SK-N-SH (cell line): ENCODE measurements around the gene CLDN9. TPM values are rescaled to one million over a fixed set of nuclear protein-coding genes. Genes with fewer than 3 reads are reported as not detected.

ENCODE experiments used
- CTCF ChIA-PET: fragments of 300-600, 350-600 bp; formaldehyde crosslinking; extraction: SDS; loops from one replicate; lab custom pipeline; 2021; lab: Yijun Ruan, JAX
- POLR2A ChIA-PET: fragments of 350-600 bp; sonication (Branson Sonifier 250); formaldehyde crosslinking; extraction: SDS; loops from one replicate; lab custom pipeline; 2020; ENCODE audit warnings: antibody characterized with exemption, inconsistent platforms; lab: Yijun Ruan, JAX
- DNase-seq: peaks from one replicate; pipeline ENCODE4 v3.0.0; 2012
- H2AFZ ChIP-seq: fragments of 200-600 bp; sonication (generic); 2 replicates; pipeline ENCODE4 v1.8.1; 2016; ENCODE audit warnings: antibody characterized with exemption, mild to moderate bottlenecking, low read depth
- H3F3A ChIP-seq: fragments of 200-600 bp; sonication (generic); replicated peaks from 2 replicates; pipeline ENCODE3; 2016; ENCODE audit warnings: antibody characterized with exemption, mild to moderate bottlenecking; ENCODE audit not compliant: insufficient read depth
- H3K27ac ChIP-seq, 2 experiments: fragments of 200-500 bp in 1 of 2; fragments of 200-600 bp in 1 of 2; sonication (Bioruptor generic) in 1 of 2; sonication (generic), shearing (Covaris generic) in 1 of 2; 2 replicates each; pipeline versions ENCODE4 v1.5.1 to v1.6.1; 2014 to 2016; ENCODE audit warnings: low read depth in 2 of 2, inconsistent platforms in 1 of 2, low read length in 1 of 2, mild to moderate bottlenecking in 1 of 2, mixed read lengths in 1 of 2
- H3K27me3 ChIP-seq: fragments of 200-600 bp; sonication (generic), shearing (Covaris generic); 2 replicates; pipeline ENCODE4 v1.6.1; 2016; ENCODE audit warnings: mixed run types; ENCODE audit not compliant: insufficient read depth
- H3K36me3 ChIP-seq, 2 experiments: fragments of 200-500 bp in 1 of 2; fragments of 200-600 bp in 1 of 2; sonication (Bioruptor generic) in 1 of 2; sonication (generic) in 1 of 2; replicated peaks in 1 of 2; 2 replicates each; pipeline versions ENCODE3 to v1.5.1; 2014 to 2016; ENCODE audit warnings: low read length in 1 of 2, mild to moderate bottlenecking in 1 of 2; ENCODE audit not compliant: insufficient read depth in 2 of 2, control insufficient read depth in 1 of 2
- H3K4me1 ChIP-seq, 2 experiments: fragments of 200-500 bp in 1 of 2; fragments of 200-600 bp in 1 of 2; sonication (Bioruptor generic) in 1 of 2; sonication (generic), shearing (Covaris generic) in 1 of 2; 2 replicates each; pipeline versions ENCODE4 v1.5.1 to v1.6.1; 2014 to 2016; ENCODE audit warnings: low read depth in 1 of 2, low read length in 1 of 2, mixed run types in 1 of 2; ENCODE audit not compliant: insufficient read depth in 2 of 2, control insufficient read depth in 1 of 2
- H3K4me2 ChIP-seq: fragments of 200-600 bp; sonication (generic), shearing (Covaris generic); 2 replicates; pipeline ENCODE4 v1.6.1; 2017; ENCODE audit warnings: mixed run types
- H3K4me3 ChIP-seq, 2 experiments: fragments of 200-500 bp in 1 of 2; fragments of 200-600 bp in 1 of 2; sonication (Bioruptor generic) in 1 of 2; sonication (generic), shearing (Covaris generic) in 1 of 2; 2 replicates each; pipeline versions ENCODE4 v1.5.1 to v1.8.1; 2014 to 2016; ENCODE audit warnings: low read depth in 2 of 2, inconsistent platforms in 1 of 2, low read length in 1 of 2, mild to moderate bottlenecking in 1 of 2, mixed read lengths in 1 of 2, moderate library complexity in 1 of 2
- H3K79me2 ChIP-seq: fragments of 200-600 bp; sonication (generic); 2 replicates; pipeline ENCODE4 v1.8.1; 2017; ENCODE audit warnings: mild to moderate bottlenecking; ENCODE audit not compliant: insufficient read depth
- H3K9ac ChIP-seq: fragments of 200-600 bp; sonication (generic); 2 replicates; pipeline ENCODE4 v1.6.1; 2017; ENCODE audit warnings: mixed run types
- H3K9me2 ChIP-seq: fragments of 200-600 bp; sonication (generic); 2 replicates; pipeline ENCODE4 v1.6.1; 2017; ENCODE audit warnings: mixed run types
- H3K9me3 ChIP-seq: fragments of 200-600 bp; sonication (generic); 2 replicates; pipeline ENCODE4 v1.6.1; 2017; ENCODE audit warnings: mixed run types, mild to moderate bottlenecking, moderate library complexity
- H4K20me1 ChIP-seq: fragments of 200-600 bp; sonication (generic); 2 replicates; pipeline ENCODE4 v1.6.1; 2017; ENCODE audit warnings: mild to moderate bottlenecking, mixed run types; ENCODE audit not compliant: insufficient read depth
- ELF1 ChIP-seq: IDR thresholded peaks from 2 replicates; pipeline ENCODE4 v1.4.0; 2012
- EP300 ChIP-seq, 2 experiments: IDR thresholded peaks; 2 replicates each; pipeline versions ENCODE4 v1.4.0 to v1.6.1; 2012; ENCODE audit warnings: borderline replicate concordance in 1 of 2, low read depth in 1 of 2, low read length in 1 of 2
- FOSL2 ChIP-seq: IDR thresholded peaks from 2 replicates; pipeline ENCODE4 v1.4.0; 2012; ENCODE audit warnings: low read depth, mild to moderate bottlenecking, moderate library complexity, borderline replicate concordance
- GABPA ChIP-seq: IDR thresholded peaks from 2 replicates; pipeline ENCODE4 v1.4.0; 2012; ENCODE audit warnings: low read depth, mild to moderate bottlenecking
- IRF3 ChIP-seq: fragments of 150-350 bp; IDR thresholded peaks from 2 replicates; pipeline ENCODE4 v1.6.1; 2016; ENCODE audit warnings: mild to moderate bottlenecking, low read depth, low read length
- MEF2A ChIP-seq: IDR thresholded peaks from 2 replicates; pipeline ENCODE4 v1.4.0; 2012; ENCODE audit warnings: low read depth, borderline replicate concordance
- NRF1 ChIP-seq: IDR thresholded peaks from 2 replicates; pipeline ENCODE4 v1.6.1; 2012; ENCODE audit warnings: low read depth, mild to moderate bottlenecking, low read length
- PBX3 ChIP-seq: IDR thresholded peaks from 2 replicates; pipeline ENCODE4; 2012
- POLR2AphosphoS5 ChIP-seq: IDR thresholded peaks from 2 replicates; pipeline ENCODE4 v1.6.1; 2012; ENCODE audit warnings: low read depth, low read length
- RAD21 ChIP-seq: IDR thresholded peaks from 2 replicates; pipeline ENCODE4 v1.6.1; 2012; ENCODE audit warnings: mild to moderate bottlenecking, low read length
- REST ChIP-seq: IDR thresholded peaks from 2 replicates; pipeline ENCODE4 v1.6.1; 2012; ENCODE audit warnings: mild to moderate bottlenecking, low read depth, low read length, moderate library complexity
- RFX5 ChIP-seq: IDR thresholded peaks from 2 replicates; pipeline ENCODE4 v1.6.1; 2012; ENCODE audit warnings: mild to moderate bottlenecking, improper control_type of control experiment, low read length
- TAF1 ChIP-seq: IDR thresholded peaks from 2 replicates; pipeline ENCODE4 v1.6.1; 2012; ENCODE audit warnings: low read depth, mild to moderate bottlenecking, low read length, moderate library complexity, borderline replicate concordance
- TCF12 ChIP-seq: IDR thresholded peaks from 2 replicates; pipeline ENCODE4 v1.4.0; 2012
- WGBS: methylation state at CpG from one replicate; pipeline ENCODE4 v1.1.6; 2017; ENCODE audit warnings: low lambda C conversion rate; 5-methylcytosine and 5-hydroxymethylcytosine counted together
- polyA plus RNA-seq, 3 experiments: library from polyadenylated mRNA; depleted of rRNA; stranded (reverse); fragments of >200 nt; gene quantifications; 2 replicates each; pipeline ENCODE4 v1.2.3, GENCODE V29; 2012

Gene CLDN9
- polyA plus RNA-seq, 1 of the 3 experiments (the other 2 are of a cell fraction) = 0.08 TPM

- no peak overlapping the region for H3K4me2 ChIP-seq
- no peaks in the 10 kb centered on the region for H3K9me2 ChIP-seq
- TF ChIP-seq RAD21 (no peak), GABPA (no peak), POLR2AphosphoS5 (no peak), TCF12 (no peak), MEF2A (no peak), RFX5 (no peak), REST (no peak), PBX3 (no peak), EP300 (IDR thresholded peaks at IDR 0.05; ENCODE audit: borderline replicate concordance in 1 of 2, low read depth in 1 of 2, low read length in 1 of 2) (no peak)
- peaks cover 8% of the 10 kb centered on the region for H3F3A ChIP-seq
- no peak overlapping the region; a peak in 1 of 4 replicates for H3K27ac ChIP-seq
- no peak overlapping the region for H2AFZ ChIP-seq
- H3K79me2 ChIP-seq = peaks cover 4% of the 10 kb centered on the region; the same call in 1 of the 2 replicates
- H3K27me3 ChIP-seq = no peaks in the 10 kb centered on the region
- no peak for DNase-seq
- ChIA-PET POLR2A (interaction anchor here (0.9 kb wide), 1 partner anchor 9 kb away, joined by 4 read pairs; no protein-coding TSS in a partner anchor), CTCF (interaction anchor here (0.9 to 2.3 kb wide), 3 partner anchors 9 to 58 kb away, joined by 3 to 7 read pairs (median 6); no protein-coding TSS in a partner anchor)
- 96% methylated on average over 10 of the region's 17 CpGs for WGBS
- no peak overlapping the region for H3K9ac ChIP-seq
- no peaks in the 10 kb centered on the region for H3K9me3 ChIP-seq
- H4K20me1 ChIP-seq = peaks cover 31% of the 10 kb centered on the region; the same call in 1 of the 2 replicates
- no peaks in the 10 kb centered on the region for H3K36me3 ChIP-seq
- no peak overlapping the region for H3K4me3 ChIP-seq
- H3K4me1 ChIP-seq = peaks cover 0 to 31% of the 10 kb centered on the region in 2 experiments; a peak in 1 of 4 replicates
Measured at GRCh38 chr16:2973605-2974318, 39.0 kb upstream of the CLDN9 start.

GRCh38 chr16:2974319-2975056 lies 38.2 kb upstream of the CLDN9 start:
- WGBS = 93% methylated on average over 8 of the region's 15 CpGs

More at GRCh38 chr16:2974319-2975056, 38.2 kb upstream of the CLDN9 start:
- Histone ChIP-seq H4K20me1 (peaks cover 31% of the 10 kb centered on the region; the same call in 1 of the 2 replicates), H3F3A (peaks cover 8% of the 10 kb centered on the region), H3K9me3 (no peaks in the 10 kb centered on the region), H2AFZ (no peak overlapping the region), H3K36me3 (no peaks in the 10 kb centered on the region), H3K4me2 (no peak overlapping the region), H3K4me1 (peaks cover 0 to 31% of the 10 kb centered on the region in 2 experiments; a peak in 1 of 4 replicates), H3K9me2 (no peaks in the 10 kb centered on the region), H3K27me3 (no peaks in the 10 kb centered on the region), H3K79me2 (peaks cover 7% of the 10 kb centered on the region; the same call in 1 of the 2 replicates), H3K9ac (no peak overlapping the region), H3K27ac (no peak overlapping the region), H3K4me3 (no peak overlapping the region)
- DNase-seq = no peak
- ChIA-PET POLR2A (interaction anchor here (0.9 kb wide), 1 partner anchor 8 kb away, joined by 4 read pairs; no protein-coding TSS in a partner anchor), CTCF (interaction anchor here (0.8 to 2.3 kb wide), 4 partner anchors 9 to 59 kb away, joined by 3 to 7 read pairs (median 4); no protein-coding TSS in a partner anchor)
- TF ChIP-seq TAF1 (no peak), FOSL2 (no peak), NRF1 (no peak), ELF1 (no peak), PBX3 (no peak), GABPA (no peak), IRF3 (no peak), MEF2A (no peak)
